ENCODE results near the gene SREBF2.

DNA sequence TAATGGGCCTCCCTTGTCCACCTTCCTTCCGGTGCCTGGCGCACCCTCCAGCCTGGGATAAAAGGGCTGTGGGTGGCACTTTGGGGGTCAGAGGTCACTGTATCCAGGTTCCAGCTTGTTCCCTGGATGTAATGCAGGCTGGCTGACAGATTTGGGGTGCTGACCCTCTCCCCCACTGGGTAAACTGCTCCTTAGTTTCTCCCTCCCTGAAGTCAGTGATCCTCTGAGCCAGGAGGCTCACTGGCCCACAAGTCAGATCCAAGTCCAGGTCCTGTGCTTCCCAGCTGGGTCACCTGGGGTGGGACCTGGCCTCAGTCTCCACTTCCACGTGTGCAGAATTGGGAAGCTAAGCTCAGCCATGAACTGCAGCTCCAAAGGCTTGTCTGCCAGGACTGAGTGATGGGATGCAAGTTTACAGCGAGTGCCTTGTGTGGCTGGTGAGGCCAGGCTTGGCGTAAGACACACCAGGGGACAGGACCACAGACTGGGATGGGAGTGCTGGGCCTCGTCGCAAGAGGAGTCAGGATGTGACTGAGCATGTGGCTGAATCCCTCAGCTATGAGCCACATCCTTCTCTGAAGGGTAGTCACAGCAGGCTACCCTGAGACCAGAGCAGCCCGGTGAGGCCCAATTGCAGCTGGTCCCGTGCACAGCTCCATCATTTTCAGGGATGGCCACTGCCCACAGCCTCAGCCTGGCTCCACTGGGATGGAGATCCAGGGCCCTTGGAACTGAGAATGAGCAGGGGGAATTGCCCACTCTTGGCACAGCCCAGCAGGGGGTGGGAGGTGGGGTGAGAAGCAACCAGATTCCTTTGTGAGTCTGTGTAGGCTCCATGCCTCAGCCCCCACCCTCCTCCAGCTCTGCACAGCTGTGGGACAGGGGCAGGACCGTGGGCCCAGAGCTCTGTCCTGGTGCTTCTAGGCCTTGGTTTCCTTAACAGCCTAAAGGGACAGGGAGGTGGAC, 74.8 kb downstream of the SREBF2 start:
- peak; percentile 34; the same call in 1 of the 2 replicates for TF ChIP-seq POLR2AphosphoS5 (IDR thresholded peaks at IDR 0.05; ENCODE audit: low read depth)
- TF ChIP-seq, protein P1, sequence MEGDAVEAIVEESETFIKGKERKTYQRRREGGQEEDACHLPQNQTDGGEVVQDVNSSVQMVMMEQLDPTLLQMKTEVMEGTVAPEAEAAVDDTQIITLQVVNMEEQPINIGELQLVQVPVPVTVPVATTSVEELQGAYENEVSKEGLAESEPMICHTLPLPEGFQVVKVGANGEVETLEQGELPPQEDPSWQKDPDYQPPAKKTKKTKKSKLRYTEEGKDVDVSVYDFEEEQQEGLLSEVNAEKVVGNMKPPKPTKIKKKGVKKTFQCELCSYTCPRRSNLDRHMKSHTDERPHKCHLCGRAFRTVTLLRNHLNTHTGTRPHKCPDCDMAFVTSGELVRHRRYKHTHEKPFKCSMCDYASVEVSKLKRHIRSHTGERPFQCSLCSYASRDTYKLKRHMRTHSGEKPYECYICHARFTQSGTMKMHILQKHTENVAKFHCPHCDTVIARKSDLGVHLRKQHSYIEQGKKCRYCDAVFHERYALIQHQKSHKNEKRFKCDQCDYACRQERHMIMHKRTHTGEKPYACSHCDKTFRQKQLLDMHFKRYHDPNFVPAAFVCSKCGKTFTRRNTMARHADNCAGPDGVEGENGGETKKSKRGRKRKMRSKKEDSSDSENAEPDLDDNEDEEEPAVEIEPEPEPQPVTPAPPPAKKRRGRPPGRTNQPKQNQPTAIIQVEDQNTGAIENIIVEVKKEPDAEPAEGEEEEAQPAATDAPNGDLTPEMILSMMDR (IDR thresholded peaks at IDR 0.05; ENCODE audit: insufficient read depth, low read length) = no peak
- TF ChIP-seq REST (IDR thresholded peaks at IDR 0.05; ENCODE audit: insufficient replicate concordance, low read depth) = no peak
- TF ChIP-seq GABPA (IDR thresholded peaks at IDR 0.05; ENCODE audit: low read depth) = no peak
- no peak for TF ChIP-seq SPI1 (IDR thresholded peaks at IDR 0.05; ENCODE audit: borderline replicate concordance, low read depth)

Data from HL-60 (cell line).